Astrocyte of the spinal cord (primary cell): ENCODE results near the gene NFKBIL1.

Experiments
- DNase-seq: peaks from one replicate; pipeline ENCODE4 v3.0.0; 2011; ENCODE audit warnings: low read depth, low spot score
- H3K4me3 ChIP-seq: 2 replicates; pipeline ENCODE4 v1.5.1; 2011; ENCODE audit warnings: low read depth, mild to moderate bottlenecking, low read length, moderate library complexity
- CTCF ChIP-seq: IDR thresholded peaks from 2 replicates; pipeline ENCODE4 v1.5.1; 2012; ENCODE audit warnings: low read depth, mild to moderate bottlenecking, low read length, inconsistent platforms
- in situ Hi-C: cut with HindIII; loops from 2 replicates; pipeline ENCODE4 v1.10.0; 2017; ENCODE audit warnings: low sequenced_read_pairs

Gene NFKBIL1

GRCh38 chr6:31572041-31572911, 24.9 kb downstream of the NFKBIL1 start, which contains the start of gene LTA:
Gene LTA, plus strand, starts transcription at chr6:31572289. Its CDS starts 454 bp downstream, at chr6:31572743.
- no peak for DNase-seq
- H3K4me3 ChIP-seq, result no peak within 1 kb of the TSS
- in situ Hi-C loops, result no loop called here
- TF ChIP-seq CTCF, result no peak

- DNase-seq, result no peak
- TF ChIP-seq CTCF, result no peak
- in situ Hi-C loops, result no loop called here
- H3K4me3 ChIP-seq, result no peak overlapping the region
Measured at GRCh38 chr6:31573239-31574105, 26.1 kb downstream of the NFKBIL1 start.

GRCh38 chr6:31574106-31575061, 27.0 kb downstream of the NFKBIL1 start:
- TF ChIP-seq CTCF, result no peak
- in situ Hi-C loops, result no loop called here
- no peak overlapping the region for H3K4me3 ChIP-seq
- no peak for DNase-seq

GRCh38 chr6:31575335-31575901, 28.0 kb downstream of the NFKBIL1 start, which contains the start of gene TNF:
Gene TNF, plus strand, starts transcription at chr6:31575565. Its CDS starts 177 bp downstream, at chr6:31575742.
- no peak for DNase-seq
- in situ Hi-C loops, result no loop called here
- no peak within 1 kb of the TSS for H3K4me3 ChIP-seq
- no peak for TF ChIP-seq CTCF

GRCh38 chr6:31575952-31576685, 28.7 kb downstream of the NFKBIL1 start:
- in situ Hi-C loops, result no loop called here
- no peak overlapping the region for H3K4me3 ChIP-seq
- no peak for TF ChIP-seq CTCF
- no peak for DNase-seq
